HS-5 (cell line): ENCODE measurements around the gene SPIRE2.
"Not testable (repeated sequence)": the region's sequence is repeated elsewhere in the genome, so short reads cannot be mapped to it uniquely, and the experiment has no call there.

Experiments used
- DNase-seq: peaks from one replicate; pipeline ENCODE4 v3.0.0-alpha.2; 2012; ENCODE audit warnings: low read depth

The SPIRE2 gene

DNA sequence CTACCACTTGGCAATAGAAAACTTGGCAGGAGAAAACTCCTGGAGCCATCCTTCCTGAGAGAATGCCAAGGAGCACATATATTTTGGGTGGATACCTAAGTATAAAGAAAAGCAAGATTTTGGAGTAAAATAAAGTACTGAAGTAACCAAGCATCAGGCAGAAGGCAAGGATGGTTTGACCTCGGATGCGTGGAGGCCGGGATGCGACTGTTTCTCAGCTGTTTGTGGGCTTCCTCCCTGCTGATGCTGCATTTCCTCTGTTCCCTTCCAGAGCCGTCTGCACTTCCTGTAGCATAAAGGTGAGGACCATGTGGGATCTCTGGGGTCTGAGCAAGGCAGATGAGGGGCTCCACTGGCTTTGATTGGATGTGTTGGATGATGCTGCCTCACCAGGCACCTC is 39.6 kb downstream of the SPIRE2 start:
- no peak for DNase-seq

GRCh38 chr16:89869911-89870310 is 41.6 kb downstream of the SPIRE2 start:
- no peak for DNase-seq

GRCh38 chr16:89870440-89870839 is 42.2 kb downstream of the SPIRE2 start:
- no peak for DNase-seq

GRCh38 chr16:89871895-89872294 is 43.6 kb downstream of the SPIRE2 start:
- DNase-seq = no peak

DNA sequence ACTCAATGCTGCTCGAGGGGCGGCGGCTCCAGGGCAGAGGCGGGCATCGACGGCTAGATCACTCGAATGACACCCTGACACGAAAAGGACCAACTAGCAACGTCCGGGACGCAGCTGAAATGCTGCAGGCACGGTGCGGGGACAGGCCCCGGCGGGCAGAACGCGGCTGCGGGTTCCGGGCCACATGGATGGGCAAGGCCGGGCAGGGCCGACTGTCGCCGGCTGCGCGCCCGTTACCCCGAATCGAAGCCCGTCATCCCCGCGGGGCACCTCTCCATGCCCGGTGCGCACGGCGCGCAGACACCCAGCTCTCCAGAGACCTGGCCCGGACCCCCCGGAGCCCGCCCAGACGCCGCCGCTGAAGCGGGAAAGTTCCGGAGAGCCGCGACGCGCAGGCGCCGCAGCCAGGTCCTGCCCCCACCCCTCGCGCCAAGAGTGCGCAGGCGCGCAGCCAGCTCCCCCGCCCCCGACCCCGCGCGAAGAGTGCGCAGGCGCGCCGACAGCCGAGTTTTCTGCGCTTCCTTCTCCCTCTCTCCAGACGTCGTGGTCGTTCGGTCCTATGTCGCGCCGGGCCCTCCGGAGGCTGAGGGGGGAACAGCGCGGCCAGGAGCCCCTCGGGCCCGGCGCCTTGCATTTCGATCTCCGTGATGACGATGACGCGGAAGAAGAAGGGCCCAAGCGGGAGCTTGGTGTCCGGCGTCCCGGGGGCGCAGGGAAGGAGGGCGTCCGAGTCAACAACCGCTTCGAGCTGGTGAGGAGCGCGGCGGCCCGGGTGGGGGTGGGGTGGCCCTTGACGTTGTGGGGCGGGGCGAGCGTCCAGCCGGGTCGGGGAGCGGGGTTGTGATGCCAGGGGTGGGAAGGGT is 45.1 kb downstream of the SPIRE2 start, which contains the start of gene TCF25:
TSS of gene TCF25 (plus strand) at position 484 of the 863 bp plus-strand sequence. CDS start at position 560, 76 bp downstream.
- DNase-seq = peak; percentile 26

DNA sequence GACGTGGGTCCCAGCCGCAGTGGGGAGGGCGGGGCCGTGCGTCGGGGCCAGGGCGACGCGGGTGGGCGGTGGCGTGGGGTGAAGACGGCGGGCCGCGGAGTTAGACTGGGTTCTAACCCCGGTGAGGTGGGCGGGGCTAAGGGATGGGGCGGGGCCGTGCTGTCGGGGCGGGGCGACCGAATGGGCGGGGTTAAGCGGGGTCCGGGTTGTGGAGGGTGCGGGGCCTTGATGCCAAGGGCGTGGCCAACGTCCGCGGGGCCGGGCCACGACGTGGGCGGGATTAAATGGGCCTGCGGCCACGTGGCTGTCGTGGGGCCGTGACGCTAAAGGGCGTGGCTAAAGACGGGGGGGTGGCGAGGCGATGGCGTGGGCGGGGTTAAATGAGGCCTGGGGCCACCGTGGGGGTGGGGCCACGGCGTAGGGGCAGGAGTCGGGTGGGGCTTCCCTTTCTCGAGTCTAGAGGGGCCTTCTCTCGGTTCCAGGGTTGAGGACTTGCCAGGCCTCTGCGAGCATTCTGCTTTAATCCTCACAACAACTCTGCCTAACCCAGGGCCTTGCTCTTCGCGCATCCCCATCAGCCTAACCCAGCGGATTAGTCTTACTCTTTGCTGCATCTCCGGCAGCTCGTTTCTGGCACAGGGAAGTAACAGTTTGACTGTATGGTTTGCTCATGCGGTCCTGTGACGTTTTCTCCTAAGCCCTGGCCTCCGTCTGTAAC is 45.9 kb downstream of the SPIRE2 start:
- DNase-seq = peak; percentile 41

DNA sequence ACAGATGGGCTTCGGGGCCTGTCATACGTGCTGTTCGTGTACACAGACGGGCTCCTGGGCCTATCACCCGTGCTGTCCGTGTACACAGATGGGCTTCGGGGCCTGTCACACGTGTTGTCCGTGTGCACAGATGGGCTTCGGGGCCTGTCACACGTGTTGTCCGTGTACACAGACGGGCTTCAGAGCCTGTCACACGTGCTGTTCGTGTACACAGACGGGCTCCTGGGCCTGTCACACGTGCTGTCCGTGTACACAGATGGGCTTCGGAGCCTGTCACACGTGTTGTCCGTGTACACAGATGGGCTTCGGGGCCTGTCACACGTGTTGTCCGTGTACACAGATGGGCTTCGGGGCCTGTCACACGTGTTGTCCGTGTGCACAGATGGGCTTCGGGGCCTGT is 50.8 kb downstream of the SPIRE2 start:
- DNase-seq = not testable (repeated sequence)

GRCh38 chr16:89880477-89881367 is 52.4 kb downstream of the SPIRE2 start:
- no peak for DNase-seq

DNA sequence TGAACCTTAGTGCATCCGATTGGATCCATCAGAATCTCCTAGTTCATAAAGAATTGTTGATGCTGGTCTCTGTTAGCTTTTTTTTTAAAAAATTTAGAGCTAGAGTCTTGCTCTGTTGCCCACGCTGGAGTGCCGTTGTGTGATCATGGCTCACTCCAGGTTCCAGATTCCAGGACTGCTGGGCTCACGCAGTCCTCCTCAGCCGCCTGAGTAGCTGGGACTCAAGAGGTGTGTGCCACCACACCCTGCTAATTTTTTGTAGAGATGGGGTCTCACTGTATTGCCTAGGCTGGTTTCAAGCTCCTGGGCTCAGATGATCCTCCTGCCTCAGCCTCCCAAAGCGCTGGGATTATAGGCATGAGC is 53.1 kb downstream of the SPIRE2 start:
- no peak for DNase-seq

GRCh38 chr16:89883346-89884040 is 55.2 kb downstream of the SPIRE2 start:
- no peak for DNase-seq

DNA sequence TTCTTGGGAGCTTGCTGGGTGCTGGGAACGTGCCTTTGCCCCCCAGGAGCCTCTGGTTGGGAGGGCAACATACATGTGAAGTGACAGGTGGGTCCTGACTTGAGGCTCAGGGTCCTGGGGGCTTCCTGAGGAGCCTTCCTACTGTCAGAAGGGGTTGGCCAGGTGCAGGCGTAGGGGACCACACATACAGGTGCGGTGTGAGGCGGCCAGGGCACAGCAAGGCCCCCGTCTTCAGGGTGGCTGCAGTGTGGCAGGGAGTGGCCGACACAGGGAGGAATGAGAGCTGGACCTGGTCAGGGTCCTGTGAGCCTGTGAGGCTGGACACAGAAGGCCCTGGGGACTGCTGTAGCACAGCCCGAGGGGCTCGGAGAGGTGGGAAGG is 55.8 kb downstream of the SPIRE2 start:
- DNase-seq = no peak

DNA sequence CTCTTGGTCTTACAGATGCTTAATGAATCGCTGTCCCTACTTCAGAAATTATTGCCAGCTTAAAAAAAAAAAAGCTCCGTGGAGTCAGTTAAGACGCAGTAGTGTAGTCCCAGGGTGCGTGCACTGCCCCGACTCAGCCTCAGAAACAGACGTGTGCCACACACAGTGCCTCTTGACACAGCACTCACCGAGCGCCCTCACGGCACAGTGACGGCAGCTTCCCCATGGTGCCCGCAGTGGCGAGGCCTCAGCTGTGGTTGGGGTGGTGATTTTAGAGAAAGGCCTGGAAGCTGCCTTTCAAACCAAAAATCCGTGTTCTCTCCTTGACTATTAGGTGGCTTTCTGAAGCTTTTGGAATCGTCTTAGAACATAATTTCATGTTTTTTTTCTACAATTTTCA is 59.0 kb downstream of the SPIRE2 start:
- DNase-seq = no peak

- no peak for DNase-seq
These were observed 61.9 kb downstream of the SPIRE2 start for GRCh38 chr16:89890200-89890599.

GRCh38 chr16:89890886-89891657 is 62.8 kb downstream of the SPIRE2 start:
- DNase-seq = no peak

DNA sequence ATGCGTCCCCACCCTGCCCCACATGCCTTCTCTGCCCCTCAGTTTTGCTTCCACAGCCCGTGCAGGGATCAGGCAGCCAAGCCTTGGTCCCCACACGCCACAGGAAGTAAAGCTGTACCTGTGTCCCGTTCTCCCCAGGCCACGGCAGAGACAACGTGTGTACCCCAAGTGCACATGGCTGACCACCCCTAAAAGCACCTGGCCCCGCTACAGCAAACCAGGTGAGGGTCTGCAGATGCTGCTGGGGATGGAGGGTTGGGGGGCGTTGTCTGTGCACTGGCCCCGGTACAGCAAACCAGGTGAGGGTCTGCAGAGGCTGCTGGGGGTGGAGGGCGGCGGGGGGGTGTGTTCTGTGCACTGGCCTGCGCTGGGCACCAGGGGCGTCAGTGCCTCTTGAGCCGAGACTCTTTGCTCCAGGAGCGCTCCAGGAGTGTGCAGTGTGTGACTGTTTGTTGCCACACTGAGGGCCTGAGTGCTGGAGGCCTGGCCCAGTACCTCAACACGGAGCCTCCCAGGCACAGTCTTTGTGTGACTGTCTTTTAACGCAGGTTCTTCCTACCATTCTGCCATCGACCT is 63.9 kb downstream of the SPIRE2 start:
- DNase-seq = no peak

- no peak for DNase-seq
These were observed 64.4 kb downstream of the SPIRE2 start for GRCh38 chr16:89892635-89893034.

- DNase-seq = no peak
These were observed 65.6 kb downstream of the SPIRE2 start for GRCh38 chr16:89893642-89894548.

DNA sequence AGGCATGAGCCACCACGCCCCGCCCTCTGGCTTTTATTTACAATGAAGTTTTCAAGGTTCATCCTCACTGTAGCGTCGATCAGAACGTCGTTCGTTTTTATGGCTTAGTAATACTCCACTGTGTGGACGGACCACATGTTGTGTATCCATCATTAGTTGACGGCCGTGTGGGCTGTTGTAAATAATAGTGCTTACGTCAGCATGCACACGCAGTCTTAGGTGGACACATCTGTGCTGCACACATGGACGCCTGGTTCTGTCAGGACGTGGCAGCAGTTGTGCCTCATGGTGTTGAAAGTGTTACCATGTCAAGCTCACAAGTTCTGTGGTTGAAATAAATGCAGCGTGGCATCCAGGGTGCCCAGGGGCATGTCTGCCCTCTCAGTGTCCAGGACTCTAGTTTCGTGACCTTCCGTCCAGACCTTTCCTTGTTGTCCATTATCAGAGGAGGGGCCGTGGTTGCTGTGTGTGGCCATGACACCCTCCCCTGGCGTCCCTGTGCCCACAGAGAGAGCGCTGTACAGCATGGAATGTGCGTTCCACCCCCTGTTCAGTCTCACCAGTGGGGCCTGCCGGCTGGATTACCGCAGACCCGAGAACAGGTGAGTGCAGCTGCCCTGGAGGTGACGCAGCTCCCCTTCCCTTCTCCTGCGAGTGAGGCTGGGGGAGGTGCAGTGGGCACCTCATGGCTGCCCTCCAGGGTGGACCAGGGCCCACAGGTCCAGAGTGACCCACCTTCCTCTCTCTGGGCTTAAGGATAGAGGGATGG is 67.4 kb downstream of the SPIRE2 start:
- DNase-seq = no peak

GRCh38 chr16:89897204-89897603 is 68.9 kb downstream of the SPIRE2 start:
- DNase-seq = no peak
